ENCODE data around the gene SMCR8.
"Not testable (repeated sequence)": the region's sequence is repeated elsewhere in the genome, so short reads cannot be mapped to it uniquely, and the experiment has no call there.

Gene SMCR8

GRCh38 chr17:18328643-18329204, 13.6 kb downstream of the SMCR8 start:
- H3K18ac ChIP-seq (ENCODE audit: low read length), result no peak overlapping the region
- no peaks in the 10 kb centered on the region for H3K4me1 ChIP-seq (ENCODE audit: control insufficient read depth in 2 of 2, insufficient read depth in 1 of 2, low read depth in 1 of 2, low read length in 2 of 2)
- no peak overlapping the region for H3K27ac ChIP-seq (replicated peaks; ENCODE audit: low read length)
- no peak overlapping the region for H3K9ac ChIP-seq (ENCODE audit: low read depth, low read length, poor library complexity)
- H3K9me3 ChIP-seq (replicated peaks in 1 of 2; ENCODE audit: control insufficient read depth in 2 of 2, insufficient read depth in 1 of 2, low read depth in 1 of 2, low read length in 2 of 2), result peaks cover 0 to 3% of the 10 kb centered on the region in 2 donors
- no peak overlapping the region for H2BK120ac ChIP-seq (ENCODE audit: low read depth, low read length)
- H4K91ac ChIP-seq (ENCODE audit: low read depth, low read length, poor library complexity), result no peak overlapping the region
- H3K14ac ChIP-seq (ENCODE audit: low read length), result no peak overlapping the region
- H3K23ac ChIP-seq (ENCODE audit: low read depth, low read length, poor library complexity), result no peak overlapping the region
- peaks cover 48 to 89% of the 10 kb centered on the region in 2 donors for H3K36me3 ChIP-seq (replicated peaks in 1 of 2; ENCODE audit: control insufficient read depth in 2 of 2, insufficient read depth in 2 of 2, low read length in 2 of 2)
- H2BK12ac ChIP-seq (ENCODE audit: low read length), result no peak overlapping the region
- H2AFZ ChIP-seq (ENCODE audit: low read length), result no peak overlapping the region
- H3K4me2 ChIP-seq (ENCODE audit: insufficient read depth, low read length, poor library complexity, severe bottlenecking), result no peak overlapping the region
- H3K27me3 ChIP-seq (ENCODE audit: control insufficient read depth in 3 of 3, insufficient read depth in 3 of 3, low read depth in 1 of 3, low read length in 3 of 3), result no peaks in the 10 kb centered on the region
- no peak overlapping the region for H2BK15ac ChIP-seq (ENCODE audit: low read length)
- no peak overlapping the region for H2AK5ac ChIP-seq (ENCODE audit: low read depth, low read length)
- no peaks in the 10 kb centered on the region for H3K79me1 ChIP-seq (ENCODE audit: low read depth, low read length)
- no peak for DNase-seq (ENCODE audit: low spot score)
- H3K4ac ChIP-seq (ENCODE audit: low read length), result no peak overlapping the region
- no peak overlapping the region for H3K4me3 ChIP-seq (ENCODE audit: low read length in 2 of 2)
- H2BK5ac ChIP-seq (ENCODE audit: low read length), result no peak overlapping the region
- H4K8ac ChIP-seq (ENCODE audit: low read depth, low read length), result no peak overlapping the region
- no CpG with 5 or more reads among the region's 9 CpGs for WGBS, 2 donors (ENCODE audit: extremely low coverage in 2 of 2, insufficient read length in 2 of 2, insufficient replicate concordance in 1 of 2)

GRCh38 chr17:18331879-18332278, 16.8 kb downstream of the SMCR8 start:
- Histone ChIP-seq H3K4ac (ENCODE audit: low read length) (no peak overlapping the region), H3K27me3 (ENCODE audit: control insufficient read depth in 3 of 3, insufficient read depth in 3 of 3, low read depth in 1 of 3, low read length in 3 of 3) (no peaks in the 10 kb centered on the region), H3K9me3 (replicated peaks in 1 of 2; ENCODE audit: control insufficient read depth in 2 of 2, insufficient read depth in 1 of 2, low read depth in 1 of 2, low read length in 2 of 2) (peaks cover 0 to 1% of the 10 kb centered on the region in 2 donors), H3K79me1 (ENCODE audit: low read depth, low read length) (no peaks in the 10 kb centered on the region), H3K4me3 (ENCODE audit: low read length in 2 of 2) (no peak overlapping the region), H2AK5ac (ENCODE audit: low read depth, low read length) (no peak overlapping the region), H4K91ac (ENCODE audit: low read depth, low read length, poor library complexity) (no peak overlapping the region), H3K27ac (replicated peaks; ENCODE audit: low read length) (no peak overlapping the region), H3K4me1 (ENCODE audit: control insufficient read depth in 2 of 2, insufficient read depth in 1 of 2, low read depth in 1 of 2, low read length in 2 of 2) (no peaks in the 10 kb centered on the region), H2BK120ac (ENCODE audit: low read depth, low read length) (no peak overlapping the region), H3K14ac (ENCODE audit: low read length) (no peak overlapping the region), H3K9ac (ENCODE audit: low read depth, low read length, poor library complexity) (no peak overlapping the region), H4K8ac (ENCODE audit: low read depth, low read length) (no peak overlapping the region), H2AFZ (ENCODE audit: low read length) (no peak overlapping the region), H3K18ac (ENCODE audit: low read length) (no peak overlapping the region), H3K4me2 (ENCODE audit: insufficient read depth, low read length, poor library complexity, severe bottlenecking) (no peak overlapping the region), H2BK5ac (ENCODE audit: low read length) (no peak overlapping the region), H2BK15ac (ENCODE audit: low read length) (no peak overlapping the region), H2BK12ac (ENCODE audit: low read length) (no peak overlapping the region), H3K36me3 (replicated peaks in 1 of 2; ENCODE audit: control insufficient read depth in 2 of 2, insufficient read depth in 2 of 2, low read length in 2 of 2) (peaks cover 52 to 89% of the 10 kb centered on the region in 2 donors), H3K23ac (ENCODE audit: low read depth, low read length, poor library complexity) (no peak overlapping the region)
- WGBS, 2 donors (ENCODE audit: extremely low coverage in 2 of 2, insufficient read length in 2 of 2, insufficient replicate concordance in 1 of 2), result no CpG with 5 or more reads among the region's 9 CpGs
- no peak for DNase-seq (ENCODE audit: low spot score)

GRCh38 chr17:18332909-18333489, 17.9 kb downstream of the SMCR8 start:
- no peak overlapping the region for H3K23ac ChIP-seq (ENCODE audit: low read depth, low read length, poor library complexity)
- H3K36me3 ChIP-seq (replicated peaks in 1 of 2; ENCODE audit: control insufficient read depth in 2 of 2, insufficient read depth in 2 of 2, low read length in 2 of 2), result peaks cover 49 to 84% of the 10 kb centered on the region in 2 donors

GRCh38 chr17:18338158-18338557, 23.1 kb downstream of the SMCR8 start:
- not testable (repeated sequence) for H3K27ac ChIP-seq (replicated peaks; ENCODE audit: low read length); H3K14ac ChIP-seq (ENCODE audit: low read length); H3K9ac ChIP-seq (ENCODE audit: low read depth, low read length, poor library complexity); DNase-seq (ENCODE audit: low spot score); H3K18ac ChIP-seq (ENCODE audit: low read length); H2BK120ac ChIP-seq (ENCODE audit: low read depth, low read length); H3K4me2 ChIP-seq (ENCODE audit: insufficient read depth, low read length, poor library complexity, severe bottlenecking); H2AFZ ChIP-seq (ENCODE audit: low read length); H3K23ac ChIP-seq (ENCODE audit: low read depth, low read length, poor library complexity); H3K79me1 ChIP-seq (ENCODE audit: low read depth, low read length); H3K4ac ChIP-seq (ENCODE audit: low read length); H2BK5ac ChIP-seq (ENCODE audit: low read length); H3K4me1 ChIP-seq (ENCODE audit: control insufficient read depth in 2 of 2, insufficient read depth in 1 of 2, low read depth in 1 of 2, low read length in 2 of 2); H4K91ac ChIP-seq (ENCODE audit: low read depth, low read length, poor library complexity); H2AK5ac ChIP-seq (ENCODE audit: low read depth, low read length); H3K4me3 ChIP-seq (ENCODE audit: low read length in 2 of 2); H2BK12ac ChIP-seq (ENCODE audit: low read length); H3K27me3 ChIP-seq (ENCODE audit: control insufficient read depth in 3 of 3, insufficient read depth in 3 of 3, low read depth in 1 of 3, low read length in 3 of 3); H4K8ac ChIP-seq (ENCODE audit: low read depth, low read length); H2BK15ac ChIP-seq (ENCODE audit: low read length)
- Histone ChIP-seq H3K9me3 (replicated peaks in 1 of 2; ENCODE audit: control insufficient read depth in 2 of 2, insufficient read depth in 1 of 2, low read depth in 1 of 2, low read length in 2 of 2) (peaks cover 11 to 16% of the 10 kb centered on the region in 2 donors), H3K36me3 (replicated peaks in 1 of 2; ENCODE audit: control insufficient read depth in 2 of 2, insufficient read depth in 2 of 2, low read length in 2 of 2) (peaks cover 36 to 75% of the 10 kb centered on the region in 2 donors)
- no CpG with 5 or more reads among the region's 25 CpGs for WGBS, 2 donors (ENCODE audit: extremely low coverage in 2 of 2, insufficient read length in 2 of 2, insufficient replicate concordance in 1 of 2)

More at GRCh38 chr17:18332909-18333489, 17.9 kb downstream of the SMCR8 start:
- Histone ChIP-seq H3K9me3 (replicated peaks in 1 of 2; ENCODE audit: control insufficient read depth in 2 of 2, insufficient read depth in 1 of 2, low read depth in 1 of 2, low read length in 2 of 2) (peaks cover 0 to 4% of the 10 kb centered on the region in 2 donors), H3K79me1 (ENCODE audit: low read depth, low read length) (no peaks in the 10 kb centered on the region), H2AK5ac (ENCODE audit: low read depth, low read length) (no peak overlapping the region), H3K4me3 (ENCODE audit: low read length in 2 of 2) (peak overlapping the region in 1 of 2 donors; percentile 59), H3K9ac (ENCODE audit: low read depth, low read length, poor library complexity) (no peak overlapping the region), H4K91ac (ENCODE audit: low read depth, low read length, poor library complexity) (no peak overlapping the region), H3K4me1 (ENCODE audit: control insufficient read depth in 2 of 2, insufficient read depth in 1 of 2, low read depth in 1 of 2, low read length in 2 of 2) (no peaks in the 10 kb centered on the region), H2BK15ac (ENCODE audit: low read length) (no peak overlapping the region), H3K4ac (ENCODE audit: low read length) (no peak overlapping the region), H3K14ac (ENCODE audit: low read length) (no peak overlapping the region), H3K4me2 (ENCODE audit: insufficient read depth, low read length, poor library complexity, severe bottlenecking) (no peak overlapping the region), H2AFZ (ENCODE audit: low read length) (no peak overlapping the region), H3K18ac (ENCODE audit: low read length) (no peak overlapping the region), H2BK120ac (ENCODE audit: low read depth, low read length) (no peak overlapping the region), H2BK12ac (ENCODE audit: low read length) (no peak overlapping the region), H2BK5ac (ENCODE audit: low read length) (no peak overlapping the region), H3K27me3 (ENCODE audit: control insufficient read depth in 3 of 3, insufficient read depth in 3 of 3, low read depth in 1 of 3, low read length in 3 of 3) (no peaks in the 10 kb centered on the region), H4K8ac (ENCODE audit: low read depth, low read length) (no peak overlapping the region), H3K27ac (replicated peaks; ENCODE audit: low read length) (no peak overlapping the region)
- WGBS, 2 donors (ENCODE audit: extremely low coverage in 2 of 2, insufficient read length in 2 of 2, insufficient replicate concordance in 1 of 2), result no CpG with 5 or more reads among the region's 4 CpGs
- no peak for DNase-seq (ENCODE audit: low spot score)

All from neuronal stem cell (in vitro differentiated cells).